ENCODE measurements around the gene SORBS2.

SORBS2 gene

GRCh38 chr4:185799442-185799841 is 12.6 kb downstream of the SORBS2 start:
- no peak for DNase-seq

- DNase-seq, result no peak
Observed at GRCh38 chr4:185797596-185798338, 14.2 kb downstream of the SORBS2 start.

- no peak for DNase-seq
Observed at GRCh38 chr4:185797018-185797417, 15.0 kb downstream of the SORBS2 start.

- DNase-seq, result no peak
Observed at GRCh38 chr4:185796176-185796575, 15.8 kb downstream of the SORBS2 start.

GRCh38 chr4:185794637-185795036 is 17.4 kb downstream of the SORBS2 start:
- DNase-seq, result no peak

GRCh38 chr4:185793716-185794115 is 18.3 kb downstream of the SORBS2 start:
- no peak for DNase-seq

GRCh38 chr4:185793116-185793485 is 18.9 kb downstream of the SORBS2 start:
- DNase-seq, result no peak

- DNase-seq, result peak in 1 of 2 experiments; percentile 2
Observed at GRCh38 chr4:185792384-185793115, 19.4 kb downstream of the SORBS2 start.

GRCh38 chr4:185787926-185788679 is 23.9 kb downstream of the SORBS2 start:
- no peak for DNase-seq

- no peak for DNase-seq
Observed at GRCh38 chr4:185786422-185786821, 25.6 kb downstream of the SORBS2 start.

GRCh38 chr4:185783574-185783973 is 28.4 kb downstream of the SORBS2 start:
- no peak for DNase-seq

- no peak for DNase-seq
Observed at GRCh38 chr4:185782523-185782922, 29.5 kb downstream of the SORBS2 start.

- no peak for DNase-seq
Observed at GRCh38 chr4:185781555-185782215, 30.3 kb downstream of the SORBS2 start.

GRCh38 chr4:185780472-185780871 is 31.5 kb downstream of the SORBS2 start:
- no peak for DNase-seq

- DNase-seq, result peak in 1 of 2 experiments; percentile 10
Observed at GRCh38 chr4:185779517-185779916, 32.5 kb downstream of the SORBS2 start.

- DNase-seq, result no peak
Observed at GRCh38 chr4:185778307-185778706, 33.7 kb downstream of the SORBS2 start.

GRCh38 chr4:185775792-185776555 is 36.0 kb downstream of the SORBS2 start:
- DNase-seq, result no peak

GRCh38 chr4:185774845-185775680 is 36.9 kb downstream of the SORBS2 start:
- no peak for DNase-seq

GRCh38 chr4:185774131-185774653 is 37.8 kb downstream of the SORBS2 start:
- no peak for DNase-seq

GRCh38 chr4:185773419-185773818 is 38.6 kb downstream of the SORBS2 start:
- DNase-seq, result no peak
